DMS 273 treated with DMSO at 0.1 percent for 48 hours (cell line): ENCODE measurements around the gene AEN.

Source experiments
- DNase-seq: peaks from one replicate; lab custom pipeline; 2025; lab: John Stamatoyannopoulos, UW

The AEN gene

DNA sequence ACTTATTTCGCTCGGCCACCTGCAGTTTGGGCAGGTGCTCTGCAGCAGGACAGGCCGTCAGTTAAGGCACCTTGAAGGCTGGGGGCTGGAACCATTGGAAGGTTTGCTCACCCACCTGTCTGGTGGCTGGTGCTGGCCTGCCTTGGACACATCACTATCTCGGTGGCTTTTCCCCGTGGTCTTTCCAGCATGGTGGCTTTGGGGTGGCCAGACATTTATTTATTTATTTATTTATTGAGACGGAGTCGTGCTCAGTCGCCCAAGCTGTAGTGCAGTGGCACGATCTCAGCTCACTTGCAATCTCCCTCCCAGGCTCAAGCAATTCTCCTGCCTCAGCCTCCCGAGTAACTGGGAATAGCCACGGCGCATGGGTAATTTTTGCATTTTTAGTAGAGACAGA lies 29.4 kb downstream of the AEN start:
- DNase-seq: no peak

DNA sequence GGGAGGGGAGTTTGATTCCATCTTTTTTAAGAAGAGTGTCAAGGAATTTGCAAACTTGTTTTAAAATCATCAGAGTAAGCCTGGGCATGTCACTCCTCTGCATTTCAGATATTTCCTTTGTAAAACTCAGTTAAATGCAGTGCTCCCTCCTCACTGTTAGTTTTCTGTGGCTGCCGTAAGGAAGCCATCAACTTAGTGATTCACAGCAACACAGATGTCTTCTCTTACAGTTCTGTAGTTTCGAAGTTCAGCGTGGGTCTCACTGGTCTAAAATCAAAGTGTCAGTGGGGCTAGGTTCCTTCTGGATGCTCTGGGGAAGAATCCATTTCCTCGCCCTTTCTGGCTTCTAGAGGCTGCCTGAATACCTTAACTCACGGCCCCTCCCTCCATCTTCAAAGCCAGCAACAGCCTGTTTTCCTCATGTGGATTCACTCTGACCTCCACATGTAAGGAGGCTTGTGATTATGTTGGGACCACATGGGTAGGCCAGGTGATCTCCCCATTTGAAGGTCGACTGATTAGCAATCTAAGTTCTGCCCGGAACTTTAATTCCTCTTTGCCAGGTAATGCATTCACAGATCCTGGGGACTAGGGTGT lies 30.1 kb downstream of the AEN start:
- DNase-seq: no peak

- DNase-seq: no peak
Measured at GRCh38 chr15:88651971-88652370, 30.8 kb downstream of the AEN start.

DNA sequence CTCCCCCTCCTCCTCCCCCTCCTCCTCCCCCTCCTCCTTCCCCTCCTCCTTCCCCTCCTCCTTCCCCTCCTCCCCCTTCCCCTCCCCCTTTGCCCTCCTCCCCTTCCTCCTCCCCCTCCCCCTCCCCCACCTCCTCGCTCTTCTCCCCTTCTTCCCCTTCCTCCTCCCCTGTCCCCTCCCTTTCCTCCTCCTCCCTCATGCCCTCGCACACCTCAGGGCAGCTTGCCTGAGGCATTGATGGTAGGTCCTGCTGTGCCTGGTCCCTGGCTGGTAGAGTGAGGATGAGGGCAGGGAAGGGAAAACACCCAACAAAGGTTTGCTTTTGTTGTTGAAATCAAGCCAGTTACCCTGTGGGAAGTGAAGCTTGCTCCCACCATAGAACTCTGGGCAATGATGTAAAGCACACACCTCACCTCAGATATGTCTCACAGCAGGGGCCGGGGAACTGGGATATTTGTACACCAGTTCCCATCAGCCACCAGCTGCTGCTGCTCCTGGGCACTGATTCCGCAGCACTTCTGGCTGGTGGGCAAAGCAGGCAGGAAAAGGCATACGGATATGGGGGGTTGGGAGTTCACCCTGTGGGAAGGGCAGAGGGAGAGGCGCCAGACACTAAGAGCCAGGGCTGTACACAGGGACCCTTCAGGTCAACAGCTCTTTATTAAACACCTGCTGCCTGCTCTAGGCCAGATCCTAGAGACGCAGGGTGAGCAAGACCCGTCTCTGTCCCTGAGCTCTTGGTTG lies 31.5 kb downstream of the AEN start:
- no peak for DNase-seq

GRCh38 chr15:88653200-88654064 lies 32.3 kb downstream of the AEN start:
- DNase-seq: no peak

GRCh38 chr15:88654430-88655102 lies 33.4 kb downstream of the AEN start:
- no peak for DNase-seq

- no peak for DNase-seq
Measured at GRCh38 chr15:88655103-88655553, 34.0 kb downstream of the AEN start.

GRCh38 chr15:88655800-88656488 lies 34.8 kb downstream of the AEN start:
- no peak for DNase-seq

- DNase-seq: no peak
Measured at GRCh38 chr15:88656760-88657221, 35.7 kb downstream of the AEN start.

- DNase-seq: no peak
Measured at GRCh38 chr15:88657326-88658069, 36.4 kb downstream of the AEN start.

DNA sequence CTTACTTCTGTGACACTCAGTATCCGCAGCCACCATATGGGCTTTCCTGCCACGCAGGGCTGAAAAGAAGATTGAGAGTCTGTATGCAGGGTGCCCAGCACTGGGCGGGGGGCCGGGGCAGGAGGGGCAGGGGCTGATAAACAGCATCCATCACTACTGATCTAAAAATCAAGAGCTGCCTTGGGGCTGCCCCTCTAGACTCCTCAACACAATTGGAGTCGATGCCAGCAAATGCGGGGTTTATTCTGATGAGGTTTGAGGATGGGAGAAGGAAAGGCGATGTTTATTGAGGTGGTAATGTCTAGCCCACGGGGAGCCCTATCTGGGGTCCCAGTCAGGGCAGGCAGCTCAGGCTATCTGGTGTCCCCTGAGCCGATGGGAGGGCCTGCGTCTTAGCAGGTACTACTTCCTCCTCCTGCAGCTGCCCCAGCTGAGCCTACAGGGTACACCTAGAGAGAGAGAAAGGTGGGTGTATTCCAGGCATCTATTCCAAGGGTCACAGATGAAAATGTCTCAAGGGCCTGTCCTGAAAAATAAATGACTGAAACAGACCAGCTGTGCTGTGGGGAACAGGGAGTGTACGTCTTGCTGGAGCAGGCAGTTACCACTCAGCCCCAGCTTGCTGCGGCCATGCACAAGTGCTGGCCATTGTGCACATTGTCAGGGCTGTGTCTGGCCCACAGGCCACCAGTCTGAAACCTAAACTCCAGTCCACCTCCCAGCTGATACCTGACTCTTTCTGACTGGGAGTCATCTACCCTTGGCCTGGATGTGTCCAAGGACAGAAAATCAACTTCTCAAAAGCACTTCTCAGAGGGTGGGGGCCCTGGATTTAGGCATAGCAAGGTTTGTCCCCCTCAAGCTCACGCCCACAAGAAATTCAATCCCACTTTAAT lies 37.2 kb downstream of the AEN start:
- DNase-seq: no peak

GRCh38 chr15:88658972-88659931 lies 38.1 kb downstream of the AEN start:
- no peak for DNase-seq

DNA sequence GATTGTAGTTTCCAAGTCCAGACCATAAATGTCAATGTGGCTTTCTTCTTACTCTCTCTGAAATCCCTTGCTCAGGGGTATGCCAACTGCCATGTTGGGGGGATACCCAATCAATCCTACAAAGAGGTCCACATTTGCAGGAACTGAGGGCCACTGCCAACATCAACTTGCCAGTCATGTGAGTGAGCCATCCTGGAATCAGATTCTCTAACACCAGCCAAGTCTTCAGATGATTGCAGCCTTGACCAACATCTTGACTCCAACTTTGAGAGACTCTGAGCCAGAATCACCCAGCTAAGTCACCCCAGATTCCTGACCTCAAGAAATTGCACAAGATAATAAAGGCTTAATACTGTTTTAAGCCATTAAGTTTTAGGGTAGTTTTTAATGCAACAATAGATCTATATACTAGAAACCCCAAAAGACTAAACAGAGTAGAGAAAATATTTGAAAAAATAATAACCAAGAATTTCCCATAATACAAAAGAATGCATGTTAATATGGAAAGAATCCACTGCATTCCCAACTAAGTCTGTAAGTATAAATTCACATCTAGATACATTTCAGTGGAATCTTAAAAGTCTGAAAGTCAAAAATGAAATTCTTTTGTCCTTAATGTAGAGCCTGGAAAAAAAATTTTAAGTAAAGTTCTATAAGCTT lies 40.0 kb downstream of the AEN start:
- DNase-seq: no peak

DNA sequence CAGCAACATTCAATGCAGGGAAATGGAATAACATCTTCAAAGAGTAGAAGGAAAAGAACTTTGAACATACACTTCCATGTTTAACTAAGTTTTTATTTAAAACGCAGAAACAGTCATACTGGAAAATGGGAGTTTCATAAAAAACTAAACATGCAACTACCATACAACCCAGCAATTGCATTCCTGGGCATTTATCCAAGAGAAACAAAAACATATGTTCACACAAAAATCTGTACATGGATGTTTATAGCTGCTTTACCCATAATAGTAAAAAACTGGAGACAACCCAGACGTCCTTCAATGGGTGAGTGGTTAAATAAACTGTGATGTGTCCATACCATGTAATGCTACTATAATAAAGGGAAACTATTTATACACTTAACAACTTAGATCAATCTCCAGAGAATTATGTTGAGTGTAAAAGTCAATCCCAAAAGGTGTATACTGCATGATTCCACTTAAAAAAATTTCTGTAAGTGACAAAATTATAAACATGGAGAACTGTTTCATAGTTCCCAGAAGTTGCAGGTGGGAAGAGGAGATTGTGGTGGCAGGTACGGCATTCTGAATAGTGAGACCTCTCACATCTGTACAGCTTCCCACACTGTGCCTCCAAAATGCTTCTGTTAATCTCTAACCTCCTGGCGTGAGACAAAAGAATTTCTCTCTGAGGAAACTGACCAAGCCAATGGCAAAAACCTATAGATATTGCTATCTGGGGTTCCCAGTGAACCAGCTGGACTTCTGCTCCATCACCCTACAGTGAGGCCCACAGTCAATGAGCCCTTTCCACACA lies 40.8 kb downstream of the AEN start:
- no peak for DNase-seq

DNA sequence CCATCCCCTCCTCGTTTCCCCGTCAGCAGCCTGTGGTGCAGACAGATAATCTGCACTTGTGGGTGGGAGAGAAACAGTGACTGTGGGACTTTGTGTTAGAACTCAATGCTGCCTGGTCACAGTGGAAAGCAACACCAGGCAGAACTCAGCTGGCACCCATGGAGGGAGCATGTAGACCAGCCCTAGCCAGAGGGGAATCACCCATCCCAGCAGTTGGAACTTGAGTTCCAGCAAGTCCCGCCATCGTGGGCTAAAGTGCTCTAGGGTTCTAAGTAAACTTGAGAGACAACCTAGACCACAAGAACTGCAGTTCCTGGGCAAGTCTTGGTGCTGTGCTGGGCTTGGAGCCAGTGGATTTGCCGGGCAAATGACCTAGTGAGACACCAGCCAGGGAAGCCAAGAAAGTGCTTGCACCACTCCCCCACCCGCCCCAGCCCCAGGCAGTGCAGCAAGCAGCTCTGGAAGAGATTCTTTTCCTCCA lies 42.0 kb downstream of the AEN start:
- DNase-seq: no peak

DNA sequence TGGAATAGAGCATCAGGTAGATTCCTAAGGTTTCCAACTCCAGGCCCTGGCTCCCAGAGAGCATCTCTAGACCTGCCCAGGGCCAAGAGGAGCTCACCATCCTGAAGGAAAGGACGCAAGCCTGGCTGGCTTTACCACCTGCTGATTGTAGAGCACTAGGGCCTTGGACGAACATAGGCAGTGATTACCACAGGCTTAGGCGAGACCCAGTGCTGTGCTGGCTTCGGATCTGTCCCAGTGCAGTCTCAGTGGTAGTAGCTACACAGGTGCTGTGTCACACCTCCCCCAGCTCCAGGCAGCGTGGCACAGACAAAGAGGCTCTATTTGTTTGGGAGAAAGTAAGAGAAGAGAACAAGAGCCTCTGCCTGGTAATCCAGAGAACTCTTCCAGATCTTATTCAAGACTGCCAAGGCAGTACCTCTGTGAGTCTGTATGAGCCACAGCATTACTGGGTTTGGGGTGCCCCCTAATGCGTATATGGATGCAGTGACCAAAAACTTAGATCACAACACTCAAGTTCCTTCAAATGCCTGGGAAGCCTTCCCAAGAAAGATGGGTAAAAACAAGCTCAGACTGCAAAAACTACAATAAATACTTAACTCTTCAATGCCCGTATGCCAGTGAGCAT lies 43.1 kb downstream of the AEN start:
- no peak for DNase-seq

DNA sequence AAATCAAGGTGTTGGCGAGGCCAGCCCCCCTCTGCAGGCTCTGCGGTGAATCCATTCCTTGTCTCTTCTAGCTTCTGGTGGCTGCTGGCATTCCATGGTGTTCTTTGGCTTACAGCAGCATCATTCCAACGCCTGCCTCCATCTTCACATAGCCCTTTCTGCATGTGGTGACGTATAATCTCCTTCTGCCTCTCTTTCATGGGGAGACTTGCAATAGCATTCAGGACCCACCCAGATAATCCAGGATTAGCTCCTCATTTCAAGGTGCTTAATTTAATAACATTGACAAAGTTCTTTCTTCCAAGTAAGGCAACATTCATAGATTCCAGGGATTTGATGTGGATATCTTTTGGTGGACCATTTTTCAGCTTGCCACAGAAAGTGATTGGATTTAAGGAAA lies 53.5 kb downstream of the AEN start:
- DNase-seq: no peak
